Measurements from ENCODE around the gene LHX4.
"Not testable (repeated sequence)": the region's sequence is repeated elsewhere in the genome, so short reads cannot be mapped to it uniquely, and the experiment has no call there.

Gene LHX4

DNA sequence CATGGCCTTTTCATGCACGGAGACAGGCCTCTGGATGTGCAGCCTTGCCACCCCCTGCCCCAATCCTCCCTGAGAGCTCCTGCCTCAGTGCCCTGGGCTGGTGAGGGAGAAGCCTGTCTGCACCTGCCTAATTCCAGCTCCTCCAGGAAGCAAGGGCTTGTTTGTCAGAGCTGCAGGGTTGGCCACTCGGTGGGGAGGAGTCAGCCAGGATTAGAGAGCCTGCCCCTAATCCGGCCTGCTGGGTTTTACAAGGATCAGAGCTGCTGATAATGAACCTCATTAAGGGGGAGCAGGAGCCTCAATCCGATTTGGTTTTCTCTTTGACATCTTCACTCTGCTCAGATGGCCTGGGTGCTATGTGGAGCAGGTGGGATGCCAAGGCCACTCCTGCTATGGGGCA is 31.9 kb upstream of the LHX4 start:
- DNase-seq: no peak

GRCh38 chr1:180198611-180199010 is 31.5 kb upstream of the LHX4 start:
- DNase-seq: no peak

DNA sequence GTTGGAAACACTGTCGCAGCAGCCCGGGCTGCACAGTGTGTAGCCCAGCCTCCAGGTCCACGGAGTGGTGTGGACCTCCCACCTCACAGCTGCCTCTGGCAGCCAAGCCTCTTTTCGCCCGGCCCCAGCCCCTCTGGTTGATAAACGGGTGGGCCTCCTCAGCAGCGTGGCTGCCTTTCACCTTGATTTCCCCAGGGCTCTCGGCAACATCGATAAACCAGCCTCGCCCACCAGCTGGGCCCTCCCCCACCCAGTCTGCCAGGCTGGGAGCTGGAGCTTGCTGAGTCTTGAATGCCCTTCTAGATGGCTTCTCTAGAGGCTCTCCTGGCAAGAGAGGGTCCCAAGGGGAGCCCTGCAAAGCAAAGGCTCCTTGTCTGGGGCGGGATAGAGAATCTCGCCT is 31.0 kb upstream of the LHX4 start:
- no peak for DNase-seq

DNA sequence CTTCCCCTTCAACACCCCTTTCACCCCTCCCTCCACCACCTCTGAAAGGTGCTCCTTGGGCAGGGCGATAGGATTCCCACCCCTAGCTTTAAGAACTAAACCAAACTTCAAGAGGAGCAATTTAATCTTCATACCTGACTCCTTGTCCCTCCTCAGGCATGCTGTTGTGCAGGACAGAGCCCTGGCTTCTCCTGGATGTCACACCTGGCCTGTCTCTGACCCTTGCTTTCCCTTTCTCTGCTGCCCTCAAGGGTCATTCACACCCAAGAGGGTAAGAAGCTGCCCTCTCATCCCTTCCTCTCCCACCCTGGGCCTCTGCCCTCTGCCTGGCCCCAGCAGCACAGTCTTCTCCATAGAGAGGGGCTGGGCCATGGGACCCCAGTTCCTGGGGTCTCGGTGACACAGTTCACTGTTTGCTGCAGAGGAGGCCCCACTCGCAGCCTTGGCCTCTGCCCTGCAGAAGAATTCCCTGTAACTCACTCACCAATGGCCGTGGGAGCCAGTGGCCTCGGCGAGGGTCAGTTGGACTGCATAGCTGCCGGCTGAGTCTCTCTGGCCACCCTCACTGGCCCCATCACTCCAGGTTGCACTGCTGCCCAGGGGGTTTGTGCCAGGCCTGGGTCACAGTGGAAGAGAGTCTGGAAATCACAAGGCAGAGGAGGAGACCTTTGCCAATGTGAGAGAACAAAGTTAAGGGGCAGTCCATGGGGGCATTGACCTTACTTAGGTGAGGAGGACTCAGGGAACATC is 28.4 kb upstream of the LHX4 start:
- DNase-seq: no peak

- not testable (repeated sequence) for DNase-seq
These were observed 27.5 kb upstream of the LHX4 start for GRCh38 chr1:180202588-180202987.

GRCh38 chr1:180204231-180204630 is 25.8 kb upstream of the LHX4 start:
- no peak for DNase-seq

DNA sequence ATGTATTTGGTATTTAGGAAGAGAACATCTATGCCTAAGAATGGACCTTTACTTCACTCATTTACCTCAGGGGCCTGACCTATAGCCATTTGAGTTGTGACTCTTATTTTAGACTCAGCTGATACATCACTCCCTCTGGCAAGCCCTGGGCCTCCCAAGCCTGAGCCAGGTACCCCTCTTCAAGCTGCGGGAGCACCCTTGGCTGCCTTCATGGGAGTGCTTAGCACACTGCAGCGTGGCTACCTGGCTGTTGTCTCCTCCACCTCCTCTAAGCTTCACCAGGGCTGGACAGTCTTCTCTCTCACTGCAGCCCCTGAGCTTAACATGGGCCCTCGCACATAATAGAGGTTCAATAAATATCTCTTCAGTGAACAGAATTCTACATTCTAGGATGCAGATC is 23.5 kb upstream of the LHX4 start:
- DNase-seq: no peak

DNA sequence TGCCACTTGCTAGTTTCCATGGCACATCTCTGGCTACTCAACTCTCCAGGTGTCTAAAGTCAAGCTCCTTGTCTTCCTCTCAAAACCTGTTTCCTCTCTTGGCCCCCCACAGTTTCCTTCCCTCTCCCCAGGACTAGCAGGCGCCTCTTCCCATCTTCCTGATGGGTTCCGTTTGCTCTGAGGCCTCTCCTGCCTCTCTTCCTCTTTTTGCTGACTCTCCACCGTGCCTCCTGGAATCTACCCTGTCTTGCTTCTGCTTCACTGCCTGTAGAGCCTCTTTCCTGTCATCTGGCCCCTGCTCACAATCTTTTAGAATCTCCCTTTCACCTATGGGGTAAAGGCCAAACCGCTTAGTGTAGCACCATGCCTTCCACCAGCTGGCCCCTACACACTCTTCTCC is 21.8 kb upstream of the LHX4 start:
- DNase-seq: no peak

DNA sequence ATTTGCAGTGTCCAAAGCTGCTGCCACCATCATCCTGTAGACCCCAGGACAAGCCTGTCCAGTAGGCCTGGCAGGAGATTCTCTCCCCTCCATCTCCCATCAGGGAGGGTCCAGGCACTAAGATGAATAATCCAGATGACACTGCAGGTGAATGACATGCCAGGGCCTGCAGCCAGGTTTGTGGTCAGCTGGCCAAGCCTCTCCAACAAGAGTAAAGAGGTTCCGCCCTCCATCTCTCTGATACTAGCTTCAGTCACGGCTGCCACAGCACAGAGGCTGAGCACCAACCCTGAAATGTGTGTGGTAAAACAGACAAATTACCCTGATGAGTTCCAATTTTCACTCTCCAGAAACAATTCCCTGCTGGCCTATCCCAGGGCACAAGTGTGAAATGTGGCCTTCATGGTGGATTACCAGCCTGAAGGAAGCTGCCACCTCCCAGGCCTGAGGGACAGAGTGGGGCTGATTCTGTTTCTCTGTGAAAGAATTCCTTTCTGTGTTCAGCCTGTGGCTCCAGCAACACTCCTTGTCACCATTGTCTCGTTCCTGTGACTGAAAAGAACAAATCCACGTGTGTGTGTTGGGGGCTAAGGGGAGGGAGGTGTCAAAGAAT is 19.9 kb upstream of the LHX4 start:
- no peak for DNase-seq

GRCh38 chr1:180211156-180211859 is 18.8 kb upstream of the LHX4 start:
- DNase-seq: no peak

GRCh38 chr1:180211860-180212229 is 18.2 kb upstream of the LHX4 start:
- no peak for DNase-seq

- no peak for DNase-seq
These were observed 16.5 kb upstream of the LHX4 start for GRCh38 chr1:180213401-180214170.

DNA sequence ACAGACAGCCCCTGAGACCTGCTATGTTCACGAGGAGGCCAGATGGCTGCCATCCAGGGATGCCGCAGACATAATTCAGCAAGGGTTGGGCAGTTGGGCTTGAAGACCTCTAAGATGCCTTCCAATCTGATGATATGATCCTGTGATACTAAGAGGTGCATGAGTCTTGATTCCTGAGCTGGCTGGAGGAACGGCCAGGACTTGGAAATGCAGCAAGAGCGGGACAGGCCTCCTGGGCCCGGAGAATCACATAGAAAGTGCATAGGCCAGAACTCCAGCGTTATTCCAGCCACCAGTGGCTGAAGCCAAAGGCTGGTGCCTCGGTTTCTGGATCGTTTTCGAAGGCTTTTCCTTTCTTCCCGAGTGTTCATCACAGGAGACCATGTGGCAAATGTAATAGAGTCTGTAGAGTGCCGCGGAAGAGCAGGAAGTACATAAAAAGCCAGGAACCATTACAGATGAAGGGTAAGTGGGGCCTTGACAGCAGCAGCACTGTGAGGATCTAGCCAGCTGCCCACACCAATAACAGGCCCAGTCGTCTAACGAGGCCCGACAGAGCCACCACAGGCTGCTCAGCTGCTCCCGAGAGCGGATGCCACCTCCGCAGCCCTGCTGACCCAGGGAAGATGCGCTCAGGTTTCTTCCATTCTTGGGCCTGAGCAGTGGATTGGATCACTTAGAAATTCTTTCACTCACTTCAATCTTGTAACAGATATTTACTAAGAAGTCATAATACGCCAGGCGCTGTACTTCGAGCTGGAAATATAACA is 14.0 kb upstream of the LHX4 start:
- DNase-seq: no peak

DNA sequence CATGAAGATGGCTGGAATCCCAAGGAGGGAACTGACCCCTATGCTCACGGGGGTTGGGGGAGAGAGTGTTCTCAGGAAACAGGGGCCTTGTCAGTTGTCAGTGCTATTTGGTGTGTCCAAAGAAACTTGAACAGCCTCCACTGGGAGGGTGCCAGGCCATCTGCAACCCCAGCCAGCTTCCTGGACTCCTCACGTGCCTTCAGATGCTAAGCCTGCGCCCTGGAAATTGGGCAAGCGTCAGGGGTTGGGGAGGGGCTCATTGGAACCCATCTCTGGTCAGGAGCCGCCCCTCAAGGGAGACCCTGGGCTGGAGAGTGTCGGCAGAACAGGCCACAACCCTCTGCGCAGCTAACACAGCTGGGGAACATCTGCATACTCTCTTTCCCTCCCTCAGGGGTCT is 13.1 kb upstream of the LHX4 start:
- no peak for DNase-seq

GRCh38 chr1:180218806-180219765 is 11.0 kb upstream of the LHX4 start:
- DNase-seq: no peak

GRCh38 chr1:180219776-180220175 is 10.3 kb upstream of the LHX4 start:
- DNase-seq: no peak

GRCh38 chr1:180221462-180221861 is 8.6 kb upstream of the LHX4 start:
- DNase-seq: no peak

GRCh38 chr1:180224902-180225301 is 5.2 kb upstream of the LHX4 start:
- DNase-seq: no peak

DNA sequence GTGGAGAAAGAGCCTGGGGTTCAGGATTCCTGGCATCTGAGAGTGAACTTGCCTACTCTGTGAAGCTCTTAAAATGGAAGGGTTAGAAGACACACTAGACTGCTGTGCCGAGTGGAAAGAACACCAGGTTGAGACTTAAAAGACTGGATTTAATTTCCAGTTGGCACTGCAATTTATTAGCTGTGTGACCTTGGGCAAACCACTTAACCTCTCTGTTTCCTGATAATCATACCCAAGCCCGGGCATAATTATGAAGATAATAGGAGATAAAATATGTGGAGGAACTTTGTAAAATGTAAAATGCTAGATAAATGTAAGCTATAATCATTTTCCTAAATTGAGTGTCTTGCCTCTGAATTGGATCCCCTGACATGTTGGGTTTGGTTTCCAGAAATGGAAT is 4.7 kb upstream of the LHX4 start:
- no peak for DNase-seq

DNA sequence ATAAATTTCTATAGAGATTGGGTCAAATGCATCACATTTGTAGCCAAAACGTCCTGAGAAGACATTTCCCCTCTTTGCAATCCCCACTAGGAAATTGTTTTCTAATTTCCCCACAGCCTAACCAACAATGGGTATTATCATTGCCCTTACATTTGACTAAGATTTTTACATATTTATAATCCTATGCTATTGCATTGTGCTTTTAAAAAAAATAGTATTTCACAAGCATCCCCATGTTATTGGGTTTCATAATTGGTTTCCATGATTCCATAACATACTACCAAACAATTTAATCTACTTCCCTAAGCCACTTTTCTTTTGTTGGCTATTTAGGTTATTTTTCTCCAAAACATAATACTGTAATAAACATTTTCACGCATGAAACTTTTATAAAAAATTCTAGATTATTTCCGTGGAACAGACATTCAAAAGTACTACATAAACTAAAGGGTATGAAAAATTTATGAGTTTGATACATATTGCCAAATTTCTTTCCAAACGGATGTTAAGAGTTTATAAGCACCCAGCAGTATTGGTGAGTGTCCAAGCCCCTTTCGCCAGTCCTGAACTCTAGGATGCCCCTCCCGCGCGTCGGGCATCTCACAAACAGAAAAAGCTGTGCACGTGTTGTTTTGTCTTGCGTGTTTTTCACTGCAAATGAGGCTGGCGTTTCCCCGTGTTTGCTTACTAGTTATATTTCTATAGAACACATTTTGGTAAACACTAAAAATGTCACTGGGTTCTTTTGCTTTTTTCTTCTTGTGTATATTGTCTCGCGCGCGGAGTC is 2.0 kb upstream of the LHX4 start:
- no peak for DNase-seq
